ENCODE data around the gene PDE7B.

Gene PDE7B

DNA sequence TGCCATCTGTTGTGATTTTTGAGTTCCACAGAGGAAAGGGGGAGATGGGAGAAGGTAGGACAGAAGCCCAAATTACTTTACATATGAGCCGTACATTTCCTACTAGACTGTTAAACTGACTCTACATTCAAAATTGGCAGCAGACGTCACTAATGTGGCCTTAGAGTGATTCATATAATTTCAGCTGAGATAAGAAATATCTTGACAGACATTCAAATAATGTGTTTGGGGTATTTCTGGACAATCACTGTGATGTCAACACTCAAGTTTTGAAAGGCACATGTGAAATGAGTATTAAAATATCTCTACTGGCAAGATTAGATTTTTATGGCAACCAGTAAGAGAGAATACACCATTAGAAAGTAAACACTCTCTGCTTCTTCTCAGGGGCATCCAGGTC is 294.6 kb downstream of the PDE7B start:
- Histone ChIP-seq H3K9me3 (ENCODE audit: low read length) (no peaks in the 10 kb centered on the region), H3K4me1 (ENCODE audit: insufficient read depth, low read length) (no peaks in the 10 kb centered on the region), H3K27ac (ENCODE audit: low read depth, low read length) (no peak overlapping the region), H3K4me3 (ENCODE audit: low read depth in 1 of 2, low read length in 2 of 2) (no peak overlapping the region), H3K9ac (ENCODE audit: low read length) (no peak overlapping the region), H3K36me3 (ENCODE audit: insufficient read depth, low read length) (no peaks in the 10 kb centered on the region), H3K27me3 (ENCODE audit: control insufficient read depth in 1 of 2, insufficient read depth in 2 of 2, low read length in 2 of 2) (no peaks in the 10 kb centered on the region)

DNA sequence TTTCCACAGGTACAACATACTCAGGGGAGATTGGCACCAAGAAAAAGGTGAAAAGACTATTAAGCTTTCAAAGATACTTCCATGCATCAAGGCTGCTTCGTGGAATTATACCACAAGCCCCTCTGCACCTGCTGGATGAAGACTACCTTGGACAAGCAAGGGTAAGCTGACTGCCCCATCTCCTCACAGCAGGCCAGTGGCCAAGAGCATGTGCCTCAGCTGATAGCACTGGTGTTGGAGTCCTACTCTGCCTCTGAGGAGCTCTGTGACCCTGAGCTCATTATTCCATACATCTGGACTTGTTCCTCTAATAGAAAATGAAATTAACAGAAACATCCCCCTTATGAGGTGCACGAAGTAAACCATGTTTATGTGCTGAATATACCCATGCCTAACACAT is 295.8 kb downstream of the PDE7B start:
- Histone ChIP-seq H3K9ac (ENCODE audit: low read length) (no peak overlapping the region), H3K4me3 (ENCODE audit: low read depth in 1 of 2, low read length in 2 of 2) (no peak overlapping the region), H3K36me3 (ENCODE audit: insufficient read depth, low read length) (no peaks in the 10 kb centered on the region), H3K4me1 (ENCODE audit: insufficient read depth, low read length) (no peaks in the 10 kb centered on the region), H3K27ac (ENCODE audit: low read depth, low read length) (no peak overlapping the region), H3K9me3 (ENCODE audit: low read length) (no peaks in the 10 kb centered on the region), H3K27me3 (ENCODE audit: control insufficient read depth in 1 of 2, insufficient read depth in 2 of 2, low read length in 2 of 2) (no peaks in the 10 kb centered on the region)

DNA sequence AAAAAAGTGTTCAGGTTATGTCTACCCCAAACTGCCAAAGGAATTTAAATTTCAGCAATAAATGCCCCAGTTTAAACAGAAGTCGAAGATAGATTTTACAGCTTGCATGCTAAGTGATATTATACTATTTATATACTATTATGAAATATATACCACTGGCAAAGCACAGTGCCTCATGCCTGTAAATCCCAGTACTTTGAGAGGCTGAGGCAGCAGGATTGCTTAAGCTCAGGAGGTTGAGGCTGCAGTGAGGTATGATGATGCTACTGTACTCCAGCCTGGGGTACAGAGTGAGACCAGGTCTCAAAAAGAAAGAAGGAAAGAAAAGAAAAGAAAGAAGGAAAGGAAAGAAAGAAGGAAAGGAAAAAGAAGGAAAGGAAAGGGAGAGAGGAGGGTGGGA is 296.6 kb downstream of the PDE7B start:
- no peaks in the 10 kb centered on the region for H3K36me3 ChIP-seq (ENCODE audit: insufficient read depth, low read length)
- no peak overlapping the region for H3K27ac ChIP-seq (ENCODE audit: low read depth, low read length)
- H3K4me3 ChIP-seq (ENCODE audit: low read depth in 1 of 2, low read length in 2 of 2): no peak overlapping the region
- no peak overlapping the region for H3K9ac ChIP-seq (ENCODE audit: low read length)
- no peaks in the 10 kb centered on the region for H3K27me3 ChIP-seq (ENCODE audit: control insufficient read depth in 1 of 2, insufficient read depth in 2 of 2, low read length in 2 of 2)
- H3K4me1 ChIP-seq (ENCODE audit: insufficient read depth, low read length): no peaks in the 10 kb centered on the region
- no peaks in the 10 kb centered on the region for H3K9me3 ChIP-seq (ENCODE audit: low read length)

DNA sequence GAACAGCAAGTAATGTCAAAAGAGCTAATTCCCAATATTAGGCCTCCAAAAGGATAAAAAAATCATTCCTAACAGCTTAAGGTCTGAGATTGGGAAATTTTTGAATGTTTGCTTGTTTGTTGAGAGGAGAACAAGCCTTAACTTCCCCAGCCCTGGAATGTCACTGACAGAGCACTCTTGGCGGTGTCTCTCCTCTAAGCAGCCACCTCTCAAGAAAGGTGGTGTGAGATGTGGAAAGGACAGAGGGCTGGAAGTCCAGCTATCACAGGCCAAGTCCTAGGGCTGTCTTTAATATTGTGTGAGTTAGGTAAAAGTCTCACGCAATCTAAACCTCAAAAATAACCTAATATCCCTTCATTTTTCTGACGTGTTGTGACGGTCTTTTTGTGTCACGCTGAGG is 297.0 kb downstream of the PDE7B start:
- no peak overlapping the region for H3K9ac ChIP-seq (ENCODE audit: low read length)
- no peak overlapping the region for H3K4me3 ChIP-seq (ENCODE audit: low read depth in 1 of 2, low read length in 2 of 2)
- no peaks in the 10 kb centered on the region for H3K9me3 ChIP-seq (ENCODE audit: low read length)
- H3K4me1 ChIP-seq (ENCODE audit: insufficient read depth, low read length): no peaks in the 10 kb centered on the region
- H3K36me3 ChIP-seq (ENCODE audit: insufficient read depth, low read length): no peaks in the 10 kb centered on the region
- H3K27me3 ChIP-seq (ENCODE audit: control insufficient read depth in 1 of 2, insufficient read depth in 2 of 2, low read length in 2 of 2): no peaks in the 10 kb centered on the region
- H3K27ac ChIP-seq (ENCODE audit: low read depth, low read length): no peak overlapping the region

DNA sequence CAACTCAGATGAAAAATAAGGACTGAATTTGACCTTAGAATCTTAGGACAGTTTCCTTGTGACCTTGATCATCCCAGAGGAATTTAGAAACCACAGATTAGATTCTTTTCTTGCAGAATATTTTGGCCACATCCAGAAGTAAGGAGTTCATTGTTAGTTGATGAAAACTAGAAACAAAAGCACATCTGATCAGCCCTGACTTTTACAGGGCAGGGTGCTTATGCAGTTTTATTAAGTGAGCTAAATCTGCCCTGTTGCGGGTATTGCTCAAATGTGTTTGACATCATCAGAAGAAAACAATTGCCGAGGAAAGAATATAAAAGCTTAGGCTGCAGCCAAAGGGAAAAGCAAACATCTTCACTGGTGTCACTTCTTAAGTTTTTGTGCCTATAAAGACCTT is 297.8 kb downstream of the PDE7B start:
- Histone ChIP-seq H3K4me1 (ENCODE audit: insufficient read depth, low read length) (no peaks in the 10 kb centered on the region), H3K27ac (ENCODE audit: low read depth, low read length) (no peak overlapping the region), H3K9ac (ENCODE audit: low read length) (no peak overlapping the region)

DNA sequence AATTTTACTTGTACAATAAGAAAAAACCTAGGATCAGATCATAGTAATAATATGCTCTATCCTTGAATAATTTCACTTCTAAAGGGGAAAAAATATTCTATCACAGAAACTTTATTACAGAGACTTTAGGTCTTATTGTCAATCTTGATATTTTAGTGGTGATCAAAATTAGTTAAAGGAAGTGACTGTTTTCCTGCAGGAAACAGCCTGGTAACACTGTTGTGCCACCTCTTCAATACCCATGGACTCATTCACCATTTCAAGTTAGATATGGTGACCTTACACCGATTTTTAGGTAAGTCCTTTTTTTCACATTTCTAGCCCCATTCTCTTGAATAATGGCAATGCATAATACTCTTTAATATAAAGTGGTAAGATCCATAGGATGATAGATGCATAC is 299.5 kb downstream of the PDE7B start:
- no peaks in the 10 kb centered on the region for H3K27me3 ChIP-seq (ENCODE audit: control insufficient read depth in 1 of 2, insufficient read depth in 2 of 2, low read length in 2 of 2)
- H3K9ac ChIP-seq (ENCODE audit: low read length): no peak overlapping the region
- H3K4me3 ChIP-seq (ENCODE audit: low read depth in 1 of 2, low read length in 2 of 2): no peak overlapping the region
- no peaks in the 10 kb centered on the region for H3K4me1 ChIP-seq (ENCODE audit: insufficient read depth, low read length)
- no peak overlapping the region for H3K27ac ChIP-seq (ENCODE audit: low read depth, low read length)
- H3K36me3 ChIP-seq (ENCODE audit: insufficient read depth, low read length): no peaks in the 10 kb centered on the region
- H3K9me3 ChIP-seq (ENCODE audit: low read length): no peaks in the 10 kb centered on the region

More for the DNA sequence above, 297.8 kb downstream of the PDE7B start:
- H3K9me3 ChIP-seq (ENCODE audit: low read length): no peaks in the 10 kb centered on the region
- no peaks in the 10 kb centered on the region for H3K36me3 ChIP-seq (ENCODE audit: insufficient read depth, low read length)
- no peak overlapping the region for H3K4me3 ChIP-seq (ENCODE audit: low read depth in 1 of 2, low read length in 2 of 2)
- no peaks in the 10 kb centered on the region for H3K27me3 ChIP-seq (ENCODE audit: control insufficient read depth in 1 of 2, insufficient read depth in 2 of 2, low read length in 2 of 2)

DNA sequence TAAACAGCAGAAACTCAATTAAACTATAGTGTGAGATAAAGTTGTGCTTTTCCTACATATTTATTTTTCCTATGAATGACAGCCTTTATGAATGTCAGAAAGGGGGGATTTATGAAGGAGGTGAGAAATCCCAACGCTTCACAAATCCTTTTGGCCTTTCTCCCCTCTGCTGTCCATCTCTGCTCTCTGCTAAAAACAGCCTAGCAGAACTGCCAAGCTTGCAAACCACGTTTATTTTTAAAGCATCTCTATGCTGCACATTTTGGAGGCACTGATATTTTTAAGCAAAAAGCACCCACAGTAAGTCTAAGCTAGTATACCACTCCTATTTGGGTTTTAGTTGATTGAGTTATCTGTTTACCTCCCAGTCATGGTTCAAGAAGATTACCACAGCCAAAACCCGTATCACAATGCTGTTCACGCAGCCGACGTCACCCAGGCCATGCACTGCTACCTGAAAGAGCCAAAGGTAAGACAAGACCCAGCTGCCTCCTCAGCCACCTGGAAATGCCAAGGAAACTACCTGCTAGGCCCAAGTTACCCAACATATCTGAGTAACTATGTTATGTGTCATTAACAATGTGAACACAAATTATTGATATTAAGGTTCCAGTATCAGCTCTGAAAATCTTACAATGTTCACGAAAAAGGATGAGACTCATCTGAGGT is 302.3 kb downstream of the PDE7B start:
- Histone ChIP-seq H3K27ac (ENCODE audit: low read depth, low read length) (no peak overlapping the region), H3K4me3 (ENCODE audit: low read depth in 1 of 2, low read length in 2 of 2) (no peak overlapping the region), H3K36me3 (ENCODE audit: insufficient read depth, low read length) (no peaks in the 10 kb centered on the region)

DNA sequence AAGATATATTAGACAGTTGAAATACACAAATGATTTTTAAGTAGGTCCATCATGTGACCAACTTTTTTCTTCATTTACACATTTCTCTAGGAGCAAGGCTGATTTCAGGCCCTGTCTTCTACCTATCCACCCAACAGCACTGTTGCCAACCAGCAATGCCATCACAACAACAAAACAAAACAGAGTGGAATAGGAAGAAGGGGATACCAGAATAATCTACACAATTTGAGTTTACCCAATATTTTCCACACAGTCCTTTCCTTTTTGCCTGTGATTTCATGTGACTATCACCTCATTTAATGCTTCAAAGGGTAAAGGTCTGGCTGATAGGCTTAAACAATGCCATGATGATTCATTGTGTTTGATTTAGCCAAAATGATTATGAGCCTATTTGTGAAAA is 303.7 kb downstream of the PDE7B start:
- Histone ChIP-seq H3K9me3 (ENCODE audit: low read length) (no peaks in the 10 kb centered on the region), H3K36me3 (ENCODE audit: insufficient read depth, low read length) (no peaks in the 10 kb centered on the region), H3K9ac (ENCODE audit: low read length) (no peak overlapping the region), H3K4me1 (ENCODE audit: insufficient read depth, low read length) (peaks cover 6% of the 10 kb centered on the region), H3K27ac (ENCODE audit: low read depth, low read length) (no peak overlapping the region), H3K4me3 (ENCODE audit: low read depth in 1 of 2, low read length in 2 of 2) (no peak overlapping the region), H3K27me3 (ENCODE audit: control insufficient read depth in 1 of 2, insufficient read depth in 2 of 2, low read length in 2 of 2) (no peaks in the 10 kb centered on the region)

More for the DNA sequence above, 302.3 kb downstream of the PDE7B start:
- Histone ChIP-seq H3K9ac (ENCODE audit: low read length) (no peak overlapping the region), H3K4me1 (ENCODE audit: insufficient read depth, low read length) (peaks cover 6% of the 10 kb centered on the region), H3K9me3 (ENCODE audit: low read length) (no peaks in the 10 kb centered on the region), H3K27me3 (ENCODE audit: control insufficient read depth in 1 of 2, insufficient read depth in 2 of 2, low read length in 2 of 2) (no peaks in the 10 kb centered on the region)

DNA sequence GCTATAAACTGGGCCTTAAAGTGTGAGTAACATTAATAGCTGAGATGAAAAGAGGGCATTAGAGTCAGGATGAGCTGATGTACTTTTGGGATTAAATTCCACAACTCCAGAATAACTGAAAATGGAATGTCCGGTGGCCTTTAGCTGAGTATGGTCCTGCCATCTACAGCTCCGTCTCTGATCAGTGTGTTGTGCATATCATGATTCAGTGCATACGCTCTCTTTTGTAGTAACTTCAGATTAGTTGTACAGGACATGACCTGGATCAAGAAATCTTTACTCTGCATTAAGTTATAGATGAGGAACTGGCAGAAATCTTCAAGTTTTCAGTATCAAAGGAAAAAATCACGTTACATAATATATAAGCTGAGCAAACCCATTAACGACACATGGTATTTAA is 306.2 kb downstream of the PDE7B start:
- Histone ChIP-seq H3K27me3 (ENCODE audit: control insufficient read depth in 1 of 2, insufficient read depth in 2 of 2, low read length in 2 of 2) (no peaks in the 10 kb centered on the region), H3K36me3 (ENCODE audit: insufficient read depth, low read length) (no peaks in the 10 kb centered on the region), H3K9ac (ENCODE audit: low read length) (no peak overlapping the region), H3K4me1 (ENCODE audit: insufficient read depth, low read length) (peaks cover 6% of the 10 kb centered on the region), H3K9me3 (ENCODE audit: low read length) (no peaks in the 10 kb centered on the region), H3K4me3 (ENCODE audit: low read depth in 1 of 2, low read length in 2 of 2) (no peak overlapping the region), H3K27ac (ENCODE audit: low read depth, low read length) (no peak overlapping the region)

DNA sequence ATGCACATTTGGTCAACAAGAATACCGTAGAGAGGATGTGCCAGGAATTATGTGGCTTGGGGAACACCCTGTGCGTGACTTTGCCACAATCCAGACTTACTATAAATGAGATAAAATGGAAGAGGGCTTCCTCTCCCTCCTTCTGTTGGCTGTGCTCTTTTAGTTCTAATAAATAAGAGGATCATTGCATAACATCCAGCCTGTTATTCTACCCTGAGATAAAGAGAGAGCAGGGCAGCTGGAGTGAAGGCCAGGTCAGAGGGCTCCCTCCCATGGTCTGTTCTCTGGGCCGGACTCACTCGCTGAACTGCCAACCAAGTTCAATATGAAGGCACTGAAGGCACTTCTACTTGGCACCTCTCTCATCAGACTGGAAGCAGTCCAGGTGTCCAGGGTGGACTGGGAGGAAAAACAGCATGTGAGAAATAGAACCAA is 306.9 kb downstream of the PDE7B start:
- no peaks in the 10 kb centered on the region for H3K9me3 ChIP-seq (ENCODE audit: low read length)
- H3K27me3 ChIP-seq (ENCODE audit: control insufficient read depth in 1 of 2, insufficient read depth in 2 of 2, low read length in 2 of 2): no peaks in the 10 kb centered on the region
- peaks cover 6% of the 10 kb centered on the region for H3K4me1 ChIP-seq (ENCODE audit: insufficient read depth, low read length)
- H3K36me3 ChIP-seq (ENCODE audit: insufficient read depth, low read length): no peaks in the 10 kb centered on the region
- no peak overlapping the region for H3K9ac ChIP-seq (ENCODE audit: low read length)
- H3K27ac ChIP-seq (ENCODE audit: low read depth, low read length): no peak overlapping the region
- no peak overlapping the region for H3K4me3 ChIP-seq (ENCODE audit: low read depth in 1 of 2, low read length in 2 of 2)

DNA sequence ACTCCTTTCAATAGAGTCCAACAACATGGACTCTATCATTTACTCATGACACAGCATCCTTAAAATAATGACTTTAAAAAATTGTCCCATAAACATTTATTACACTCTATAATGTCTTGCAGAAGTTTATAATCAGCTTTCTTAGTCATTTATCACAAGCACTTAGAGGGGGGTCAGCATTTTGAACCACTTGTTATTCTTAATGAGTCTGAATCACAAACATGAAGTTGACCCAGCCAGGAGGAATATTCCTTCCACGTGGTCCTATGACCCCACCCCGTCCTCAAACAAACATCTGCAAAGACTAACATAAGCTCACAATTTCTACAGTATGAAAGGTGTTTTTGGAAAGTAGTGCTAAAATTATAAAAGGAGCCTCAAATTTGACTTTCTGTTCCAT is 307.5 kb downstream of the PDE7B start:
- H3K9ac ChIP-seq (ENCODE audit: low read length): no peak overlapping the region
- peaks cover 6% of the 10 kb centered on the region for H3K4me1 ChIP-seq (ENCODE audit: insufficient read depth, low read length)
- no peaks in the 10 kb centered on the region for H3K9me3 ChIP-seq (ENCODE audit: low read length)
- H3K27ac ChIP-seq (ENCODE audit: low read depth, low read length): no peak overlapping the region
- H3K27me3 ChIP-seq (ENCODE audit: control insufficient read depth in 1 of 2, insufficient read depth in 2 of 2, low read length in 2 of 2): no peaks in the 10 kb centered on the region
- no peaks in the 10 kb centered on the region for H3K36me3 ChIP-seq (ENCODE audit: insufficient read depth, low read length)
- H3K4me3 ChIP-seq (ENCODE audit: low read depth in 1 of 2, low read length in 2 of 2): no peak overlapping the region

DNA sequence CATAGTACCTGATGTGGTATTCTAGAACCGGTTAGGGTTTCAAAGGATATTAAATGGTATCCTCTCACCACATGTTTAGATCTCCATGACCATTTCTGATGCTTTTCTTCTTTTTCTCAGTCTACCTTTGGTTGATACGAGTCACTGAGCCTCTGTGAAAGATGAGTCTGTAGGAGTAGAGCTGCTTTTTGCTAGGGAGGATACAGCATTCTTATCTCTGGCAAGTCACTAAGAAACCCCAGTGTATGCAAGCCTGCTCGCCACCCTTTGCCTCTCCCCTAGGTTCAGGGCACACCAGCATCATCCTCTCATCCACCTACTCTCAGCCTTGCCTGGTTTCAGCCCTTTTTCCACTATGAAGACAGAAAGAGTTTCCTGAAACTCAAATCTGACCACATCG is 308.7 kb downstream of the PDE7B start:
- Histone ChIP-seq H3K27ac (ENCODE audit: low read depth, low read length) (no peak overlapping the region), H3K9me3 (ENCODE audit: low read length) (no peaks in the 10 kb centered on the region), H3K36me3 (ENCODE audit: insufficient read depth, low read length) (no peaks in the 10 kb centered on the region), H3K27me3 (ENCODE audit: control insufficient read depth in 1 of 2, insufficient read depth in 2 of 2, low read length in 2 of 2) (no peaks in the 10 kb centered on the region), H3K9ac (ENCODE audit: low read length) (no peak overlapping the region), H3K4me1 (ENCODE audit: insufficient read depth, low read length) (peaks cover 6% of the 10 kb centered on the region), H3K4me3 (ENCODE audit: low read depth in 1 of 2, low read length in 2 of 2) (no peak overlapping the region)
